ENCODE data around the gene MYO5B.
"Not testable (repeated sequence)": the region's sequence is repeated elsewhere in the genome, so short reads cannot be mapped to it uniquely, and the experiment has no call there.

MYO5B gene

GRCh38 chr18:49837889-49838288 is 357.1 kb downstream of the MYO5B start:
- Histone ChIP-seq H3K27ac (replicated peaks; ENCODE audit: low read length) (no peak overlapping the region), H4K91ac (ENCODE audit: low read depth, low read length, poor library complexity) (no peak overlapping the region)
- WGBS, 2 donors (ENCODE audit: extremely low coverage in 2 of 2, insufficient read length in 2 of 2, insufficient replicate concordance in 1 of 2): no CpG with 5 or more reads among the region's 5 CpGs

DNA sequence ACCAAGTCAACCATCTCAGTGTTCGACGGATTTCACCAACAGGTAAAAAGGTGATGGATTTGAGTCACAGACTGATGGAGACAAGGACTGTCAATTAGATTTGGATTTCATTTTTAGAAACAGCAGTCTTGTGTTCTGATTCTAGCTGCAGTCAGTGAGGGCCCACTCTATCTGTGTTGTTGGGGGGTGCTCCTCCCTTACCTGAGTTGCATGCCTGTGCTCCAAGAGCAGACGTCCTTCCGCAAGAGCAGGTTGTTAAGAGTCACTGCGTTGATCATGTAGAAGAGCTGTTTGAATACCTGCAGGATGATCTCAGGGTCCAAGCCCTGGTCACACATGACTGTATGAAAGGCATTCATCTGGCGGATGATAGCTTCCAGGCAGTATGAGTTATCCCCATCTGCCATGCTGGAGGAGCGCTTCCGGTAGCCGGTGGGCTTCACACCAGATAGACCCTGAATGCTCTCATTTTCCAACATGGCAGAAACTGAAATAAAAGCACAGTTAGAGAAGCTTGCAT is 357.6 kb downstream of the MYO5B start:
- H3K27ac ChIP-seq (replicated peaks; ENCODE audit: low read length); H3K4me1 ChIP-seq (ENCODE audit: control insufficient read depth in 2 of 2, insufficient read depth in 1 of 2, low read depth in 1 of 2, low read length in 2 of 2); H4K91ac ChIP-seq (ENCODE audit: low read depth, low read length, poor library complexity); H3K4ac ChIP-seq (ENCODE audit: low read length); DNase-seq (ENCODE audit: low spot score); H3K14ac ChIP-seq (ENCODE audit: low read length); H2BK5ac ChIP-seq (ENCODE audit: low read length); H2AFZ ChIP-seq (ENCODE audit: low read length); H3K23ac ChIP-seq (ENCODE audit: low read depth, low read length, poor library complexity); H3K18ac ChIP-seq (ENCODE audit: low read length); H2AK5ac ChIP-seq (ENCODE audit: low read depth, low read length); H3K9ac ChIP-seq (ENCODE audit: low read depth, low read length, poor library complexity); H2BK120ac ChIP-seq (ENCODE audit: low read depth, low read length); H3K9me3 ChIP-seq (replicated peaks in 1 of 2; ENCODE audit: control insufficient read depth in 2 of 2, insufficient read depth in 1 of 2, low read depth in 1 of 2, low read length in 2 of 2); H3K79me1 ChIP-seq (ENCODE audit: low read depth, low read length); H4K8ac ChIP-seq (ENCODE audit: low read depth, low read length); H3K4me3 ChIP-seq (ENCODE audit: low read length in 2 of 2); H3K36me3 ChIP-seq (replicated peaks in 1 of 2; ENCODE audit: control insufficient read depth in 2 of 2, insufficient read depth in 2 of 2, low read length in 2 of 2); H3K27me3 ChIP-seq (ENCODE audit: control insufficient read depth in 3 of 3, insufficient read depth in 3 of 3, low read depth in 1 of 3, low read length in 3 of 3); H2BK15ac ChIP-seq (ENCODE audit: low read length); H3K4me2 ChIP-seq (ENCODE audit: insufficient read depth, low read length, poor library complexity, severe bottlenecking); H2BK12ac ChIP-seq (ENCODE audit: low read length): not testable (repeated sequence)
- WGBS, 2 donors (ENCODE audit: extremely low coverage in 2 of 2, insufficient read length in 2 of 2, insufficient replicate concordance in 1 of 2): no CpG with 5 or more reads among the region's 9 CpGs

More at GRCh38 chr18:49837889-49838288, 357.1 kb downstream of the MYO5B start:
- Histone ChIP-seq H3K79me1 (ENCODE audit: low read depth, low read length) (no peaks in the 10 kb centered on the region), H2BK15ac (ENCODE audit: low read length) (no peak overlapping the region), H3K4ac (ENCODE audit: low read length) (no peak overlapping the region), H2AK5ac (ENCODE audit: low read depth, low read length) (no peak overlapping the region), H3K36me3 (replicated peaks in 1 of 2; ENCODE audit: control insufficient read depth in 2 of 2, insufficient read depth in 2 of 2, low read length in 2 of 2) (no peaks in the 10 kb centered on the region), H4K8ac (ENCODE audit: low read depth, low read length) (no peak overlapping the region), H3K18ac (ENCODE audit: low read length) (no peak overlapping the region), H3K4me3 (ENCODE audit: low read length in 2 of 2) (no peak overlapping the region), H3K4me2 (ENCODE audit: insufficient read depth, low read length, poor library complexity, severe bottlenecking) (no peak overlapping the region), H3K4me1 (ENCODE audit: control insufficient read depth in 2 of 2, insufficient read depth in 1 of 2, low read depth in 1 of 2, low read length in 2 of 2) (peaks cover 0 to 1% of the 10 kb centered on the region in 2 donors), H3K9ac (ENCODE audit: low read depth, low read length, poor library complexity) (no peak overlapping the region), H3K23ac (ENCODE audit: low read depth, low read length, poor library complexity) (no peak overlapping the region), H3K27me3 (ENCODE audit: control insufficient read depth in 3 of 3, insufficient read depth in 3 of 3, low read depth in 1 of 3, low read length in 3 of 3) (no peaks in the 10 kb centered on the region), H2BK120ac (ENCODE audit: low read depth, low read length) (no peak overlapping the region), H3K14ac (ENCODE audit: low read length) (no peak overlapping the region), H2AFZ (ENCODE audit: low read length) (no peak overlapping the region), H3K9me3 (replicated peaks in 1 of 2; ENCODE audit: control insufficient read depth in 2 of 2, insufficient read depth in 1 of 2, low read depth in 1 of 2, low read length in 2 of 2) (no peaks in the 10 kb centered on the region), H2BK12ac (ENCODE audit: low read length) (no peak overlapping the region), H2BK5ac (ENCODE audit: low read length) (no peak overlapping the region)
- DNase-seq (ENCODE audit: low spot score): no peak

DNA sequence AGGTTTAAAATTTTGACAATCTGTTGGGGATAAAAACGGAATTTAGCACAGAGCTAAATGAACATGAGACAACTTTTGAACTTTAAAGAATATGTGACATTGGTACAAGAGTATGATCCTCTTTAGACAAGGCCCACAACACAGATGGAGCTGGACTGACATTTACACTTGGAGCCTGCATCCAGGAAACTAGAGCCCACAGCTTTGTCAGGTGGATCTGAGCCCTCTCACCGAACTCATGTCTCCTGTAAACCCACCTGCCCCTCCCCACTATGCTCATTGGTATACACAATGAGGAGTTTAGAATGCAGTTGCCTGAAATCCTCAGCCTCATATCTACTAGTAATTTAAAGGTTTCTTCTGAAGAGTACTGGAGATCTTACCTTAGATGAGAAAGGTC is 359.5 kb downstream of the MYO5B start:
- no peaks in the 10 kb centered on the region for H3K27me3 ChIP-seq (ENCODE audit: control insufficient read depth in 3 of 3, insufficient read depth in 3 of 3, low read depth in 1 of 3, low read length in 3 of 3)

DNA sequence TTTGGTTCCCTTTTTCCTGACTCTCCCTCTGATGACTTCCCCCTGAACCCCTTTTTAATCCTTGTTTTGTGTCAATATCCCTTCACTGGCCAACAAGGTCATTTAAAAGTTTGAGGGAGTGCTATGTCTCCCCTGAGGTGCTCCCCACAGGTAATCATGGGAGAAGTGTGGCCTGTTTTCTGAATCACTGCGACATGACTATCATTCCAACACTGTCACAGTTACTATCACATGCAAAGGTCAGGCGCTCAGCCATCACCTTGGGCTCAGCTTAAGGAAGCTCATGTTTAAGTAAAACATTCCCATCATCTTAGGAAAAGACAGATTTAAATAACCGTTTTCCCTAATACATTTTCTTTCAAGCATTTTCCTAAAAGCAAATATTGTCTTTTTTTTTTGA is 360.7 kb downstream of the MYO5B start:
- Histone ChIP-seq H2BK12ac (ENCODE audit: low read length) (no peak overlapping the region), H2BK120ac (ENCODE audit: low read depth, low read length) (no peak overlapping the region), H3K36me3 (replicated peaks in 1 of 2; ENCODE audit: control insufficient read depth in 2 of 2, insufficient read depth in 2 of 2, low read length in 2 of 2) (no peaks in the 10 kb centered on the region), H3K27ac (replicated peaks; ENCODE audit: low read length) (no peak overlapping the region), H3K27me3 (ENCODE audit: control insufficient read depth in 3 of 3, insufficient read depth in 3 of 3, low read depth in 1 of 3, low read length in 3 of 3) (no peaks in the 10 kb centered on the region), H3K9ac (ENCODE audit: low read depth, low read length, poor library complexity) (no peak overlapping the region), H4K8ac (ENCODE audit: low read depth, low read length) (no peak overlapping the region), H3K79me1 (ENCODE audit: low read depth, low read length) (no peaks in the 10 kb centered on the region), H2BK5ac (ENCODE audit: low read length) (no peak overlapping the region), H3K9me3 (replicated peaks in 1 of 2; ENCODE audit: control insufficient read depth in 2 of 2, insufficient read depth in 1 of 2, low read depth in 1 of 2, low read length in 2 of 2) (peaks cover 0 to 8% of the 10 kb centered on the region in 2 donors), H4K91ac (ENCODE audit: low read depth, low read length, poor library complexity) (no peak overlapping the region), H3K4me2 (ENCODE audit: insufficient read depth, low read length, poor library complexity, severe bottlenecking) (no peak overlapping the region), H2AK5ac (ENCODE audit: low read depth, low read length) (no peak overlapping the region), H3K14ac (ENCODE audit: low read length) (no peak overlapping the region), H3K4ac (ENCODE audit: low read length) (no peak overlapping the region), H3K23ac (ENCODE audit: low read depth, low read length, poor library complexity) (no peak overlapping the region), H3K18ac (ENCODE audit: low read length) (no peak overlapping the region), H2BK15ac (ENCODE audit: low read length) (no peak overlapping the region), H2AFZ (ENCODE audit: low read length) (no peak overlapping the region), H3K4me3 (ENCODE audit: low read length in 2 of 2) (no peak overlapping the region), H3K4me1 (ENCODE audit: control insufficient read depth in 2 of 2, insufficient read depth in 1 of 2, low read depth in 1 of 2, low read length in 2 of 2) (no peaks in the 10 kb centered on the region)
- no peak for DNase-seq (ENCODE audit: low spot score)
- no CpG with 5 or more reads among the region's 3 CpGs for WGBS, 2 donors (ENCODE audit: extremely low coverage in 2 of 2, insufficient read length in 2 of 2, insufficient replicate concordance in 1 of 2)

More for the DNA sequence above, 359.5 kb downstream of the MYO5B start:
- Histone ChIP-seq H4K91ac (ENCODE audit: low read depth, low read length, poor library complexity) (no peak overlapping the region), H3K9me3 (replicated peaks in 1 of 2; ENCODE audit: control insufficient read depth in 2 of 2, insufficient read depth in 1 of 2, low read depth in 1 of 2, low read length in 2 of 2) (peaks cover 0 to 4% of the 10 kb centered on the region in 2 donors), H3K4me3 (ENCODE audit: low read length in 2 of 2) (no peak overlapping the region), H3K18ac (ENCODE audit: low read length) (no peak overlapping the region), H3K4ac (ENCODE audit: low read length) (no peak overlapping the region), H2AK5ac (ENCODE audit: low read depth, low read length) (no peak overlapping the region), H3K79me1 (ENCODE audit: low read depth, low read length) (no peaks in the 10 kb centered on the region), H2BK12ac (ENCODE audit: low read length) (no peak overlapping the region), H2BK5ac (ENCODE audit: low read length) (no peak overlapping the region), H2BK15ac (ENCODE audit: low read length) (no peak overlapping the region), H3K36me3 (replicated peaks in 1 of 2; ENCODE audit: control insufficient read depth in 2 of 2, insufficient read depth in 2 of 2, low read length in 2 of 2) (no peaks in the 10 kb centered on the region), H3K4me2 (ENCODE audit: insufficient read depth, low read length, poor library complexity, severe bottlenecking) (no peak overlapping the region), H3K23ac (ENCODE audit: low read depth, low read length, poor library complexity) (no peak overlapping the region), H2BK120ac (ENCODE audit: low read depth, low read length) (no peak overlapping the region), H3K9ac (ENCODE audit: low read depth, low read length, poor library complexity) (no peak overlapping the region), H3K27ac (replicated peaks; ENCODE audit: low read length) (no peak overlapping the region), H2AFZ (ENCODE audit: low read length) (no peak overlapping the region), H3K4me1 (ENCODE audit: control insufficient read depth in 2 of 2, insufficient read depth in 1 of 2, low read depth in 1 of 2, low read length in 2 of 2) (no peaks in the 10 kb centered on the region), H3K14ac (ENCODE audit: low read length) (no peak overlapping the region), H4K8ac (ENCODE audit: low read depth, low read length) (no peak overlapping the region)
- no CpG with 5 or more reads among the region's 2 CpGs for WGBS, 2 donors (ENCODE audit: extremely low coverage in 2 of 2, insufficient read length in 2 of 2, insufficient replicate concordance in 1 of 2)
- DNase-seq (ENCODE audit: low spot score): no peak
